ENCODE results near the gene MTHFD1L.

GRCh38 chr6:151059612-151060095, 194.2 kb downstream of the MTHFD1L start:
- TF ChIP-seq CTCF (conservative IDR thresholded peaks at IDR 0.05; ENCODE audit: low read depth, low read length) (no peak), POLR2A (IDR thresholded peaks at IDR 0.05; ENCODE audit: low read depth, low read length) (no peak), RFX5 (IDR thresholded peaks at IDR 0.05; ENCODE audit: low read depth, low read length) (no peak), MAFK (IDR thresholded peaks at IDR 0.05; ENCODE audit: low read depth, low read length) (no peak), SMC3 (IDR thresholded peaks at IDR 0.05; ENCODE audit: low read depth, low read length) (no peak), RCOR1 (IDR thresholded peaks at IDR 0.05; ENCODE audit: insufficient replicate concordance, low read length) (no peak), USF2 (IDR thresholded peaks at IDR 0.05; ENCODE audit: low read depth, low read length) (no peak), RAD21 (IDR thresholded peaks at IDR 0.05; ENCODE audit: low read length) (no peak), CEBPB (IDR thresholded peaks at IDR 0.05; ENCODE audit: low read depth, low read length) (no peak), FOS (IDR thresholded peaks at IDR 0.05; ENCODE audit: low read depth, low read length) (no peak), MXI1 (IDR thresholded peaks at IDR 0.05; ENCODE audit: borderline replicate concordance, low read depth, low read length) (no peak), BHLHE40 (IDR thresholded peaks at IDR 0.05; ENCODE audit: low read depth, low read length) (no peak)
